Transverse colon (tissue), 4 donors: Measurements from ENCODE around the gene TOLLIP. TPM values are rescaled to one million over a fixed set of nuclear protein-coding genes. Genes with fewer than 3 reads are reported as not detected.

Experiments used
- DNase-seq: peaks from one replicate; pipeline ENCODE4 v3.0.0-alpha.2; 2019
- H3K27ac ChIP-seq, 4 donors: fragments of 200-600 bp; sonication (generic); 2 replicates each; pipeline ENCODE4 v1.5.1; 2016 to 2018; ENCODE audit warnings: inconsistent platforms in 4 of 4
- H3K27me3 ChIP-seq: fragments of 200-600 bp; sonication (generic); 2 replicates; pipeline ENCODE4 v1.5.1; 2017; ENCODE audit warnings: inconsistent platforms
- H3K36me3 ChIP-seq, 4 donors: fragments of 200-600 bp; sonication (generic); 2 replicates each; pipeline ENCODE4 v1.5.1; 2017 to 2019; ENCODE audit warnings: inconsistent platforms in 4 of 4
- H3K4me1 ChIP-seq, 4 donors: fragments of 200-600 bp; sonication (generic); 2 replicates each; pipeline ENCODE4 v1.5.1; 2017 to 2020; ENCODE audit warnings: inconsistent platforms in 4 of 4
- H3K4me3 ChIP-seq, 4 donors: fragments of 200-600 bp; sonication (generic); 1 replicate in 1 of 4; 2 replicates in 3 of 4; pipeline versions ENCODE4 v1.5.1 to v1.6.1; 2017 to 2019; ENCODE audit warnings: inconsistent platforms in 4 of 4
- H3K9me3 ChIP-seq, 2 donors: fragments of 200-600 bp; sonication (generic); 2 replicates each; pipeline ENCODE4 v1.5.1; 2017 to 2019; ENCODE audit warnings: inconsistent platforms in 2 of 2
- CTCF ChIP-seq, 5 experiments: fragments of 200-600 bp in 3 of 5; fragments of 450-650 bp in 2 of 5; sonication (generic) in 3 of 5; IDR thresholded peaks; 1 replicate in 2 of 5; 2 replicates in 3 of 5; pipeline ENCODE4 v1.5.1; 2016 to 2017; ENCODE audit warnings: antibody characterized with exemption in 5 of 5, inconsistent platforms in 3 of 5, mild to moderate bottlenecking in 2 of 5, moderate library complexity in 1 of 5
- EP300 ChIP-seq: sonication (generic); formaldehyde crosslinking; IDR thresholded peaks from one replicate; pipeline ENCODE4 v1.6.1; 2017; ENCODE audit warnings: antibody characterized with exemption, low read depth
- POLR2A ChIP-seq: fragments of 450-650 bp; IDR thresholded peaks from one replicate; pipeline ENCODE4 v1.6.1; 2016; ENCODE audit warnings: antibody characterized with exemption, mild to moderate bottlenecking, moderate library complexity
- POLR2AphosphoS5 ChIP-seq, 3 donors: sonication (generic); formaldehyde crosslinking; IDR thresholded peaks; one replicate each; pipeline ENCODE4 v1.6.1; 2016; ENCODE audit warnings: antibody characterized with exemption in 3 of 3
- WGBS, 2 donors: methylation state at CpG; one replicate each; pipeline ENCODE4 v1.1.5; 2018; ENCODE audit warnings: low coverage in 1 of 2; 5-methylcytosine and 5-hydroxymethylcytosine counted together
- in situ Hi-C, 4 donors: fragments of 200-750 bp; cut with MboI; loops; one replicate each; pipeline versions ENCODE4 v1.15.0 to v1.15.1; 2017; ENCODE audit warnings: low sequenced_read_pairs in 3 of 4, low pct_ligation_motif_present in 1 of 4, low pct_unique_long_range_greater_than_20kb in 1 of 4
- intact Hi-C: fragments of 100-400 bp; cut with DNase I; formaldehyde crosslinking; loops from one replicate; pipeline ENCODE4 v1.15.1; 2023; ENCODE audit warnings: low total_unique reads
- total RNA-seq, 4 donors: library from RNA; depleted of rRNA; stranded (reverse); fragments of >200 nt; gene quantifications; one replicate each; pipeline ENCODE4 v1.1.0, GENCODE V29; 2016

The TOLLIP gene
- total RNA-seq, 4 donors from 2014 or later, result 25.9 to 132 (median 50.4) TPM

- no peaks in the 10 kb centered on the region for H3K27me3 ChIP-seq
- in situ Hi-C loops (no loop called here), intact Hi-C loops (no loop called here)
- H3K27ac ChIP-seq, result peak overlapping the region in 1 of 4 donors; percentile 47
- TF ChIP-seq POLR2AphosphoS5 (IDR thresholded peaks at IDR 0.05), result no peak
- no peak for TF ChIP-seq EP300
- TF ChIP-seq POLR2A, result no peak
- no peak for TF ChIP-seq CTCF (IDR thresholded peaks at IDR 0.05)
- DNase-seq, result peak; percentile 9
- H3K4me1 ChIP-seq, result peaks cover 7 to 44% (median 37%) of the 10 kb centered on the region in 4 donors
- no peaks in the 10 kb centered on the region for H3K36me3 ChIP-seq
- no peaks in the 10 kb centered on the region for H3K9me3 ChIP-seq
- H3K4me3 ChIP-seq, result no peak overlapping the region
- 69% methylated on average over 16 of the region's 18 CpGs; no CpG with 5 or more reads in 1 of the 2 donors for WGBS, 2 donors
These were observed 80.4 kb downstream of the TOLLIP start for GRCh38 chr11:1228921-1229451.

GRCh38 chr11:1228101-1228821, 81.2 kb downstream of the TOLLIP start:
- no peaks in the 10 kb centered on the region for H3K36me3 ChIP-seq
- H3K27me3 ChIP-seq, result peaks cover 5% of the 10 kb centered on the region
- no peaks in the 10 kb centered on the region for H3K9me3 ChIP-seq
- 81% methylated on average over 20 of the region's 31 CpGs; no CpG with 5 or more reads in 1 of the 2 donors for WGBS, 2 donors
- no peak overlapping the region for H3K27ac ChIP-seq
- TF ChIP-seq POLR2AphosphoS5 (IDR thresholded peaks at IDR 0.05) (no peak), EP300 (no peak), CTCF (IDR thresholded peaks at IDR 0.05) (no peak), POLR2A (no peak)
- H3K4me3 ChIP-seq, result no peak overlapping the region
- in situ Hi-C loops, result no loop called here
- peaks cover 4 to 44% (median 35%) of the 10 kb centered on the region in 4 donors for H3K4me1 ChIP-seq
- DNase-seq, result peak; percentile 11
- intact Hi-C loops, result no loop called here

- intact Hi-C loops, result no loop called here
- 82% methylated on average over 21 of the region's 23 CpGs; no CpG with 5 or more reads in 1 of the 2 donors for WGBS, 2 donors
- H3K4me3 ChIP-seq, result no peak overlapping the region
- H3K36me3 ChIP-seq, result no peaks in the 10 kb centered on the region
- TF ChIP-seq POLR2A (no peak), POLR2AphosphoS5 (IDR thresholded peaks at IDR 0.05) (no peak), CTCF (IDR thresholded peaks at IDR 0.05) (no peak), EP300 (no peak)
- H3K27me3 ChIP-seq, result peaks cover 10% of the 10 kb centered on the region
- no peaks in the 10 kb centered on the region for H3K9me3 ChIP-seq
- peak; percentile 6 for DNase-seq
- H3K27ac ChIP-seq, result no peak overlapping the region
- in situ Hi-C loops, result no loop called here
- peaks cover 0 to 43% (median 31%) of the 10 kb centered on the region in 4 donors for H3K4me1 ChIP-seq
These were observed 81.8 kb downstream of the TOLLIP start for GRCh38 chr11:1227551-1228100.

GRCh38 chr11:1226986-1227550, 82.4 kb downstream of the TOLLIP start:
- Histone ChIP-seq H3K4me3 (no peak overlapping the region), H3K4me1 (peaks cover 0 to 47% (median 35%) of the 10 kb centered on the region in 4 donors), H3K27ac (peak overlapping the region in 1 of 4 donors; percentile 6), H3K27me3 (peaks cover 12% of the 10 kb centered on the region), H3K36me3 (no peaks in the 10 kb centered on the region), H3K9me3 (no peaks in the 10 kb centered on the region)
- in situ Hi-C loops, result no loop called here
- 52% methylated on average over 19 of the region's 23 CpGs; no CpG with 5 or more reads in 1 of the 2 donors for WGBS, 2 donors
- DNase-seq, result peak; percentile 8
- intact Hi-C loops, result no loop called here
- TF ChIP-seq POLR2A (no peak), POLR2AphosphoS5 (IDR thresholded peaks at IDR 0.05) (no peak), CTCF (IDR thresholded peaks at IDR 0.05) (no peak), EP300 (no peak)
